H1 (cell line): ENCODE results near the gene PF4V1. TPM values are rescaled to one million over a fixed set of nuclear protein-coding genes. Genes with fewer than 3 reads are reported as not detected.

ENCODE experiments used
- CTCF ChIA-PET: fragments of 300-600 bp; sonication (Branson Sonifier 250); formaldehyde crosslinking; loops from one replicate; lab custom pipeline; 2021; ENCODE audit not compliant: partially characterized antibody; lab: Charles Lee
- POLR2A ChIA-PET: fragments of 300-600 bp; sonication (Branson Sonifier 250); formaldehyde crosslinking; loops from one replicate; lab custom pipeline; 2021; ENCODE audit warnings: inconsistent platforms; ENCODE audit not compliant: partially characterized antibody; lab: Charles Lee
- DNase-seq, 2 experiments: peaks; one replicate each; pipeline versions ENCODE4 v3.0.0 to v3.0.0-alpha.2; 2010 to 2022; ENCODE audit warnings: low spot score in 2 of 2, low read depth in 1 of 2, mixed read lengths in 1 of 2
- FAIRE-seq: peaks from 2 replicates; lab custom pipeline; 2011; peaks lifted over from hg19 to GRCh38; lab: Jason Lieb, UNC
- H2AFZ ChIP-seq: 2 replicates; pipeline ENCODE4 v1.8.1; 2012; ENCODE audit warnings: low read length, inconsistent platforms
- H2AK5ac ChIP-seq: 2 replicates; pipeline ENCODE4 v1.6.1; 2013; ENCODE audit warnings: low read depth, low read length
- H2BK120ac ChIP-seq: replicated peaks from 2 replicates; pipeline ENCODE3; 2013; ENCODE audit warnings: low read depth, low read length, inconsistent platforms
- H2BK12ac ChIP-seq: 2 replicates; pipeline ENCODE4 v1.6.1; 2013; ENCODE audit warnings: low read depth, low read length
- H2BK15ac ChIP-seq: 2 replicates; pipeline ENCODE4 v1.6.1; 2013; ENCODE audit warnings: low read length
- H2BK20ac ChIP-seq: 2 replicates; pipeline ENCODE4 v1.6.1; 2013; ENCODE audit warnings: low read length
- H2BK5ac ChIP-seq: 2 replicates; pipeline ENCODE4 v1.6.1; 2013; ENCODE audit warnings: low read depth, low read length
- H3K14ac ChIP-seq: 2 replicates; pipeline ENCODE4 v1.6.1; 2013; ENCODE audit warnings: inconsistent platforms; ENCODE audit not compliant: insufficient read length
- H3K18ac ChIP-seq: 2 replicates; pipeline ENCODE4 v1.6.1; 2013; ENCODE audit warnings: low read length; ENCODE audit errors: extremely low read depth
- H3K23ac ChIP-seq: 2 replicates; pipeline ENCODE4 v1.6.1; 2013; ENCODE audit warnings: inconsistent platforms; ENCODE audit not compliant: insufficient read length
- H3K23me2 ChIP-seq: 2 replicates; pipeline ENCODE4 v1.6.1; 2013; ENCODE audit warnings: low read depth, low read length
- H3K27ac ChIP-seq: 2 replicates; pipeline ENCODE4 v1.6.1; 2011; ENCODE audit warnings: low read depth, low read length, inconsistent platforms
- H3K27me3 ChIP-seq, 4 experiments: replicated peaks in 1 of 4; 1 replicate in 1 of 4; 2 replicates in 3 of 4; pipeline versions ENCODE4 v1.6.1 to v1.8.1; 2011 to 2013; ENCODE audit warnings: low read length in 3 of 4, mild to moderate bottlenecking in 3 of 4, inconsistent platforms in 2 of 4, mixed read lengths in 2 of 4, moderate library complexity in 1 of 4; ENCODE audit not compliant: control insufficient read depth in 3 of 4, insufficient read depth in 3 of 4; ENCODE audit errors: extremely low read depth in 1 of 4
- H3K36me3 ChIP-seq, 4 experiments: 2 replicates each; pipeline versions ENCODE4 v1.6.1 to v1.8.1; 2011 to 2013; ENCODE audit warnings: mild to moderate bottlenecking in 4 of 4, low read length in 3 of 4, moderate library complexity in 2 of 4, control low read depth in 1 of 4, inconsistent platforms in 1 of 4; ENCODE audit not compliant: insufficient read depth in 4 of 4, control insufficient read depth in 2 of 4
- H3K4ac ChIP-seq: replicated peaks from 2 replicates; pipeline ENCODE3; 2013; ENCODE audit warnings: low read length, low read depth, mixed read lengths, inconsistent platforms; ENCODE audit not compliant: insufficient read length
- H3K4me1 ChIP-seq, 4 experiments: replicated peaks in 1 of 4; 1 replicate in 1 of 4; 2 replicates in 3 of 4; pipeline versions ENCODE4 v1.6.1 to v1.8.1; 2011 to 2013; ENCODE audit warnings: low read length in 3 of 4, inconsistent platforms in 2 of 4, mixed read lengths in 1 of 4; ENCODE audit not compliant: insufficient read depth in 4 of 4, control insufficient read depth in 3 of 4
- H3K4me2 ChIP-seq, 2 experiments: 2 replicates each; pipeline versions ENCODE4 v1.6.1 to v1.8.1; 2011 to 2013; ENCODE audit warnings: low read depth in 2 of 2, low read length in 2 of 2, control low read depth in 1 of 2, inconsistent platforms in 1 of 2, mild to moderate bottlenecking in 1 of 2; ENCODE audit not compliant: insufficient read depth in 1 of 2
- H3K4me3 ChIP-seq, 4 experiments: fragments of 200-600, 300-600 bp in 1 of 4; sonication (generic), shearing (Covaris generic), sonication (Bioruptor Twin) in 1 of 4; 2 replicates each; pipeline versions ENCODE4 v1.5.1 to v1.8.1; 2011 to 2016; ENCODE audit warnings: low read length in 4 of 4, low read depth in 3 of 4, control low read depth in 2 of 4, inconsistent platforms in 2 of 4, mild to moderate bottlenecking in 2 of 4, mixed read lengths in 1 of 4, moderate library complexity in 1 of 4; ENCODE audit not compliant: insufficient read depth in 2 of 4; ENCODE audit errors: extremely low read depth in 1 of 4
- H3K56ac ChIP-seq: replicated peaks from 2 replicates; pipeline ENCODE3; 2013; ENCODE audit warnings: low read depth, mild to moderate bottlenecking, mixed read lengths, low read length, inconsistent platforms; ENCODE audit not compliant: insufficient read length
- H3K79me1 ChIP-seq: 2 replicates; pipeline ENCODE4 v1.6.1; 2013; ENCODE audit warnings: low read depth, low read length, control low read depth
- H3K79me2 ChIP-seq, 2 experiments: 2 replicates each; pipeline versions ENCODE4 v1.6.1 to v1.8.1; 2012 to 2013; ENCODE audit warnings: low read length in 2 of 2, mild to moderate bottlenecking in 2 of 2, inconsistent platforms in 1 of 2; ENCODE audit not compliant: insufficient read depth in 2 of 2, control insufficient read depth in 1 of 2
- H3K9ac ChIP-seq, 4 experiments: replicated peaks in 1 of 4; 1 replicate in 1 of 4; 2 replicates in 3 of 4; pipeline versions ENCODE4 v1.6.1 to v1.8.1; 2011 to 2013; ENCODE audit warnings: low read depth in 3 of 4, low read length in 3 of 4, control low read depth in 2 of 4, mild to moderate bottlenecking in 2 of 4, moderate library complexity in 2 of 4, inconsistent platforms in 1 of 4; ENCODE audit errors: extremely low read depth in 1 of 4
- H3K9me3 ChIP-seq, 2 experiments: 2 replicates each; pipeline versions ENCODE4 v1.6.1 to v1.8.1; 2012 to 2013; ENCODE audit warnings: mild to moderate bottlenecking in 2 of 2, moderate library complexity in 2 of 2, control low read depth in 1 of 2, inconsistent platforms in 1 of 2, low read depth in 1 of 2, low read length in 1 of 2, mixed read lengths in 1 of 2; ENCODE audit not compliant: insufficient read depth in 2 of 2
- H4K20me1 ChIP-seq, 2 experiments: replicated peaks in 1 of 2; 2 replicates each; pipeline versions ENCODE3 to v1.8.1; 2011 to 2013; ENCODE audit warnings: inconsistent platforms in 2 of 2, low read length in 2 of 2, mild to moderate bottlenecking in 1 of 2; ENCODE audit not compliant: insufficient read depth in 2 of 2, control insufficient read depth in 1 of 2
- H4K5ac ChIP-seq: 2 replicates; pipeline ENCODE4 v1.6.1; 2013; ENCODE audit warnings: low read length, low read depth, mixed read lengths, inconsistent platforms; ENCODE audit not compliant: insufficient read length
- H4K8ac ChIP-seq: 2 replicates; pipeline ENCODE4 v1.8.0; 2013; ENCODE audit warnings: mild to moderate bottlenecking, moderate library complexity, low read length, inconsistent platforms; ENCODE audit not compliant: insufficient read depth; ENCODE audit errors: extremely low read depth
- H4K91ac ChIP-seq: replicated peaks from 2 replicates; pipeline ENCODE3; 2013; ENCODE audit warnings: low read length, mixed read lengths, inconsistent platforms; ENCODE audit not compliant: insufficient read length
- BCL11A ChIP-seq, 2 experiments: IDR thresholded peaks; one replicate each; pipeline ENCODE4 v1.6.1; 2011; ENCODE audit warnings: low read depth in 2 of 2, low read length in 2 of 2, mild to moderate bottlenecking in 2 of 2
- NRF1 ChIP-seq: IDR thresholded peaks from 2 replicates; pipeline ENCODE4 v1.6.1; 2011; ENCODE audit warnings: mild to moderate bottlenecking, low read depth, low read length, improper control_type of control experiment
- PHF8 ChIP-seq: fragments of 200-600 bp; sonication (generic); conservative IDR thresholded peaks from 2 replicates; pipeline ENCODE4 v1.7.1; 2012; ENCODE audit warnings: low read depth, mild to moderate bottlenecking, inconsistent platforms, low read length, moderate library complexity
- POU5F1 ChIP-seq: IDR thresholded peaks from 2 replicates; pipeline ENCODE4 v1.6.1; 2011; ENCODE audit warnings: low read depth, mild to moderate bottlenecking, low read length, moderate library complexity
- RXRA ChIP-seq: IDR thresholded peaks from 2 replicates; pipeline ENCODE4 v1.6.1; 2011; ENCODE audit warnings: low read depth, mild to moderate bottlenecking, low read length, moderate library complexity; ENCODE audit not compliant: insufficient read depth
- SP2 ChIP-seq: IDR thresholded peaks from 2 replicates; pipeline ENCODE4 v1.6.1; 2012; ENCODE audit warnings: mild to moderate bottlenecking, low read length, inconsistent platforms
- TBP ChIP-seq: IDR thresholded peaks from 2 replicates; pipeline ENCODE4 v1.6.1; 2011; ENCODE audit warnings: low read depth, low read length, improper control_type of control experiment
- TCF12 ChIP-seq: IDR thresholded peaks from 2 replicates; pipeline ENCODE4 v1.6.1; 2011; ENCODE audit warnings: low read depth, mild to moderate bottlenecking, low read length
- WGBS, 2 experiments: shearing (Covaris generic) in 1 of 2; methylation state at CpG; one replicate each; pipeline versions ENCODE4 v1.1.6 to v1.1.7; 2013 to 2015; ENCODE audit warnings: low lambda C conversion rate in 2 of 2, mixed read lengths in 2 of 2, inconsistent platforms in 1 of 2, low coverage in 1 of 2, missing lambda C conversion rate in 1 of 2; ENCODE audit not compliant: insufficient replicate concordance in 2 of 2, insufficient coverage in 1 of 2, insufficient read length in 1 of 2; ENCODE audit errors: extremely low coverage in 1 of 2, missing lambda C conversion rate in 1 of 2; 5-methylcytosine and 5-hydroxymethylcytosine counted together
- polyA plus RNA-seq, 7 experiments: library from polyadenylated mRNA; depleted of rRNA in 3 of 7; stranded (reverse) in 5 of 7; unstranded in 2 of 7; fragments of >200 nt in 5 of 7; fragments of 200-250 nt in 2 of 7; gene quantifications; 1 replicate in 5 of 7; 2 replicates in 1 of 7; 4 replicates in 1 of 7; pipeline versions ENCODE4 v1.2.1 to v1.2.3, GENCODE V29; 2011 to 2013; ENCODE audit warnings: missing spikeins in 2 of 7, mixed read lengths in 2 of 7
- total RNA-seq: library from RNA; stranded (reverse); fragmentation: NEBNext Ultra II Directional; extraction: Animal tissue kit (Norgen Biotek cat#: 25700); gene quantifications from 2 replicates; pipeline ENCODE4 v1.2.1, GENCODE V29; 2021

PF4V1 gene
- total and polyA plus RNA-seq, 2 of the 8 experiments (the other 6 are each of a cell fraction or from before 2014, with no cell fraction given): not detected

- H3K27ac ChIP-seq: no peak overlapping the region
- H3K9me3 ChIP-seq: no peaks in the 10 kb centered on the region
- H3K4me2 ChIP-seq: no peak overlapping the region
- no peak overlapping the region for H3K9ac ChIP-seq
- no peaks in the 10 kb centered on the region for H3K23me2 ChIP-seq
- POLR2A ChIA-PET: interaction anchor here (0.6 kb wide), 1 partner anchor 588 kb away, joined by 3 read pairs; no protein-coding TSS in a partner anchor
- no peak overlapping the region for H3K4me3 ChIP-seq
- no peak for DNase-seq
- CTCF ChIA-PET: interaction anchor here (1.0 to 1.4 kb wide), 2 partner anchors 9 to 41 kb away, joined by 3 to 5 read pairs; no protein-coding TSS in a partner anchor
- no peaks in the 10 kb centered on the region for H3K79me2 ChIP-seq
- no peak overlapping the region for H2AFZ ChIP-seq
- no peaks in the 10 kb centered on the region for H3K4me1 ChIP-seq
- 95% methylated on average over 4 of the region's 4 CpGs; no CpG with 5 or more reads in 1 of the 2 experiments for WGBS, 2 experiments
- no peak overlapping the region for H3K14ac ChIP-seq
- no peak overlapping the region for H4K8ac ChIP-seq
- no peaks in the 10 kb centered on the region for H3K79me1 ChIP-seq
- no peaks in the 10 kb centered on the region for H3K36me3 ChIP-seq
- no peak overlapping the region for H2BK120ac ChIP-seq
- no peak overlapping the region for H2BK20ac ChIP-seq
- H3K56ac ChIP-seq: no peak overlapping the region
- no peak overlapping the region for H2BK15ac ChIP-seq
- H3K23ac ChIP-seq: no peak overlapping the region
- no peak overlapping the region for H2BK5ac ChIP-seq
- H2AK5ac ChIP-seq: no peak overlapping the region
- H4K91ac ChIP-seq: no peak overlapping the region
- H3K27me3 ChIP-seq: no peaks in the 10 kb centered on the region
- no peak overlapping the region for H3K18ac ChIP-seq
- no peak for FAIRE-seq
- no peak overlapping the region for H4K5ac ChIP-seq
- no peaks in the 10 kb centered on the region for H4K20me1 ChIP-seq
- no peak overlapping the region for H3K4ac ChIP-seq
- H2BK12ac ChIP-seq: no peak overlapping the region
- TF ChIP-seq TBP (no peak), SP2 (no peak), NRF1 (no peak), PHF8 (no peak), BCL11A (IDR thresholded peaks at IDR 0.05; ENCODE audit: low read depth in 2 of 2, low read length in 2 of 2) (no peak), RXRA (no peak), TCF12 (no peak), POU5F1 (no peak)
These were observed 32.6 kb downstream of the PF4V1 start for GRCh38 chr4:73885574-73886267.
